ENCODE measurements around the gene LCN10. TPM values are rescaled to one million over a fixed set of nuclear protein-coding genes. Genes with fewer than 3 reads are reported as not detected.
A peak's percentile ranks its signal among the peaks of the same experiment; 100 is the strongest.

LCN10 gene
- polyA plus RNA-seq, 4 donors, result 1.1 to 8.4 (median 4.7) TPM; not detected in 1

DNA sequence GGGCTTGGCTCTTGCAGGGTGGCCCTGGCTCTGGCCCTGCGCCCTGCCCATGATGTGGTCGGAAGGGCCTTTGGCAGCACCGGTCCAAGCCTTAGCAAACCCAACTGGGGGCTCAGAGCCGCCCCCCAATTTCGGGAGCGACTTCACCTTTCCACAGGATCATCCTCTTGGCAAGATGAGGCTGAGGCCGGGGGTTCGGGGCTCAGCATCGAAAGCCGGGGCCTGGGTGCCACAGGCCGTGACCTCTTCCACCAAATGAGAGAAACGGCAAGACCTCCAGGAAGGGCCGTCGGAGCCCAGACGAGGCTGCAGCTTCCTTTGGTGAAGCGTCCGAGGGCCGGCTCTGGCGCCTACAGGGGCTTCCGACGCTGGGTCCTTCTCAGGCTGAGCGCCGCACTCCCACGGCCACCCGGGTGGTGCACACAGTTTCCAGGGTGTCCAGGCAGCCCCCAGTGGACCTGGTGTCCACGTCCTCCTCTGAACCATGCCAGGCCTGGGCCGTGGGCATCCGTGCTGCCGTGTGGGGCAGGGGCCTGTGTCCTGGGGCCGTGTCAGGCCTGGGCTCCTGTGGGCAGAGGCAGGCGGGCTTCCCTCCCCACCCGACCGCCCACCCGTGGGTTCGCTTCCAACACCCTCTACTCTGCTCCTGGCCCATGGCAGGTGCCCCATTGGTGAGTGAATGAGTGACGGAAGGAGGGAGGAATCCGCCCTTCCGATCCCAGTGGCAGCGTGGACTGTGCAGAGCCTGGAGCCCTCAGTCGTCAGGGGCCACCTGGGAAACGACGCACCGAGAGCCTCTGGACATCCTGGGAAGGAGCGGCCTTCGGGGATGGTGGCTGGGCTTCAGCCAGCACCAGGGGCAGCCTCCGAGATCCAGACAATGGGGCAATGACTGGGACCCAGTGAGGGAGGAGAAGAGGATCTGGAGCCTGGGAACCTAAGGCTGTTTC lies 50.3 kb downstream of the LCN10 start:
- Histone ChIP-seq H3K27ac (ENCODE audit: low read depth in 1 of 3, low read length in 2 of 3) (peak overlapping the region; percentile 89 to 98 (median 89)), H3K4me1 (ENCODE audit: control insufficient read depth in 3 of 3, insufficient read depth in 2 of 3, low read depth in 1 of 3, low read length in 2 of 3) (peaks cover 2 to 71% (median 12%) of the 10 kb centered on the region in 3 donors), H3K9me3 (ENCODE audit: control insufficient read depth in 2 of 2, insufficient read depth in 1 of 2, low read depth in 1 of 2, low read length in 1 of 2) (no peaks in the 10 kb centered on the region), H3K4me3 (ENCODE audit: low read depth in 1 of 3, low read length in 3 of 3) (peak overlapping the region in 1 of 3 donors; percentile 30), H3K36me3 (ENCODE audit: control insufficient read depth in 3 of 3, insufficient read depth in 2 of 3, low read depth in 1 of 3, low read length in 3 of 3) (no peaks in the 10 kb centered on the region), H3K27me3 (ENCODE audit: control insufficient read depth in 3 of 3, insufficient read depth in 3 of 3, low read length in 3 of 3) (no peaks in the 10 kb centered on the region)
- FAIRE-seq (no peak), DNase-seq (no peak)
- 80 to 85% (median 85%) methylated on average over 45 to 46 of the region's 46 CpGs for WGBS, 3 donors

DNA sequence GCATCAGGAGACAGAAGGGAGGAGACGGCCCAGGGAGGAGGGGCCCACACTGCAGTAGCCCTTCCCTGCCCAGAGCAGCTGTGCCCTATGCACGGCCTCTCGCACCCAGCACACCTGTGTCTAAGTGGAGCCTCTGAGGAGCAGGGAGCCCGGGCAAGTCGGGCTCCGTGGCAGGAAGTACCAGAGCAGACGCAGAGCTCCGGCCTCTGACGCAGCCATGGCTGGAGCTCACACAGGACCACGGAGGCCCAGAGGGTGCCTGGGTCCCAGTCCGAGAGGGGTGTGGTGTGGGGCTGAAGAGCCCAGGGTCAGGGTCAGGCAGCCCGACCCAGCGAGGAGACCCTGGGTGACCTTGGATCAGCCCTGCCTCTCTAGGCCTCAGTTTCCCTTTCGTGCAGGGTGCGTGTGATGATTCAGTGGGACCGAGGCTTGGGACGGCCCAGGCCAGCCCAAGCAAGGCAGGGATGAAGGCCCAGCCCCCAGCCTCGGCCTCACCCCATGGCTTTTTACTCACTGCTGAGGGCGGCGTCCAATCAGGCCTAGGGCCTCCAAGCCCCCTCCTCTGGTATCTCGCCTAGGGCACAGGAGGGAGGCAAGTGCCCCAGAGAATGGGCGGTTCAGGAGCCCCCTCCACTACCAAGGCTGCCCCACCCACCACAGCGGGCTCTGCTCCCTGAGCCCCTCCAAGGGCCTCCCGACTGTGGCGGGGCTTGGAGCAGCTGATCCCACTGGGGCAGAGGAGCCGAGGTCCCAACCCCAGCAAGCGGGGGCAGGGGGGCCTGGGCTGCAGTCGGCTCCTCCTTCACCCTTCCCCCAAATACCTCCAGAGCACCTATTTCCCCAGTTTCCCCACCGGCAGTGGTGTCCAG lies 51.2 kb downstream of the LCN10 start:
- Histone ChIP-seq H3K27me3 (ENCODE audit: control insufficient read depth in 3 of 3, insufficient read depth in 3 of 3, low read length in 3 of 3) (no peaks in the 10 kb centered on the region), H3K36me3 (ENCODE audit: control insufficient read depth in 3 of 3, insufficient read depth in 2 of 3, low read depth in 1 of 3, low read length in 3 of 3) (no peaks in the 10 kb centered on the region), H3K27ac (ENCODE audit: low read depth in 1 of 3, low read length in 2 of 3) (peak overlapping the region in 2 of 3 donors; percentile 13 to 29), H3K9me3 (ENCODE audit: control insufficient read depth in 2 of 2, insufficient read depth in 1 of 2, low read depth in 1 of 2, low read length in 1 of 2) (no peaks in the 10 kb centered on the region), H3K4me1 (ENCODE audit: control insufficient read depth in 3 of 3, insufficient read depth in 2 of 3, low read depth in 1 of 3, low read length in 2 of 3) (peaks cover 2 to 65% (median 12%) of the 10 kb centered on the region in 3 donors), H3K4me3 (ENCODE audit: low read depth in 1 of 3, low read length in 3 of 3) (peak overlapping the region in 1 of 3 donors; percentile 14)
- DNase-seq, result no peak
- no peak for FAIRE-seq
- 86 to 88% (median 86%) methylated on average over 26 to 29 of the region's 29 CpGs for WGBS, 3 donors

DNA sequence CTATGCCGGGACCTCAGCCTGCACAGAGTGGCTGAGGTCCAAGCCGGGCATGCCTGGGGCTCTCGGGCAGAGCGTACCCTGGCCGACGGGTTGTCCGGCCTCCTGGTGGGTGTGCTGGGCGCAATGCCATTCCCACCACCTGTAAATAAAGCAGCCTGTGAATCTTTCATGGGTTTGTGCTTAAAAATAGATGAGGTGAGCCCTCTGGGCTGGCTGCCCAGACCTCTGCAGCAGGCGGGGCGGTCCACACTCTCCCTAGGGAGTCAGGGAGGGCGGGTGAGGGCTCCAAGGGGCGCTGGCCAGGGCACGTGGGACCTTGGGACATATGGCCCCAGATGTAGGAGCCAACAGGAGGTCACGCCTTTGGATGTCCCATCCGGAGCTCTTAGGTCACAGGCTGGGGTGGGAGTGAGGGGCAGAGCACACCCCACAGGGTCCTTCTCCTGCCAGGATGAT lies 51.9 kb downstream of the LCN10 start:
- 74 to 79% (median 78%) methylated on average over 15 of the region's 15 CpGs for WGBS, 3 donors
- H3K4me1 ChIP-seq (ENCODE audit: control insufficient read depth in 3 of 3, insufficient read depth in 2 of 3, low read depth in 1 of 3, low read length in 2 of 3), result peaks cover 2 to 62% (median 8%) of the 10 kb centered on the region in 3 donors
- H3K27me3 ChIP-seq (ENCODE audit: control insufficient read depth in 3 of 3, insufficient read depth in 3 of 3, low read length in 3 of 3), result no peaks in the 10 kb centered on the region
- H3K9me3 ChIP-seq (ENCODE audit: control insufficient read depth in 2 of 2, insufficient read depth in 1 of 2, low read depth in 1 of 2, low read length in 1 of 2), result no peaks in the 10 kb centered on the region
- no peak for DNase-seq
- FAIRE-seq, result no peak
- no peak overlapping the region for H3K27ac ChIP-seq (ENCODE audit: low read depth in 1 of 3, low read length in 2 of 3)
- H3K36me3 ChIP-seq (ENCODE audit: control insufficient read depth in 3 of 3, insufficient read depth in 2 of 3, low read depth in 1 of 3, low read length in 3 of 3), result peaks cover 0 to 3% (median 0%) of the 10 kb centered on the region in 3 donors
- no peak overlapping the region for H3K4me3 ChIP-seq (ENCODE audit: low read depth in 1 of 3, low read length in 3 of 3)

DNA sequence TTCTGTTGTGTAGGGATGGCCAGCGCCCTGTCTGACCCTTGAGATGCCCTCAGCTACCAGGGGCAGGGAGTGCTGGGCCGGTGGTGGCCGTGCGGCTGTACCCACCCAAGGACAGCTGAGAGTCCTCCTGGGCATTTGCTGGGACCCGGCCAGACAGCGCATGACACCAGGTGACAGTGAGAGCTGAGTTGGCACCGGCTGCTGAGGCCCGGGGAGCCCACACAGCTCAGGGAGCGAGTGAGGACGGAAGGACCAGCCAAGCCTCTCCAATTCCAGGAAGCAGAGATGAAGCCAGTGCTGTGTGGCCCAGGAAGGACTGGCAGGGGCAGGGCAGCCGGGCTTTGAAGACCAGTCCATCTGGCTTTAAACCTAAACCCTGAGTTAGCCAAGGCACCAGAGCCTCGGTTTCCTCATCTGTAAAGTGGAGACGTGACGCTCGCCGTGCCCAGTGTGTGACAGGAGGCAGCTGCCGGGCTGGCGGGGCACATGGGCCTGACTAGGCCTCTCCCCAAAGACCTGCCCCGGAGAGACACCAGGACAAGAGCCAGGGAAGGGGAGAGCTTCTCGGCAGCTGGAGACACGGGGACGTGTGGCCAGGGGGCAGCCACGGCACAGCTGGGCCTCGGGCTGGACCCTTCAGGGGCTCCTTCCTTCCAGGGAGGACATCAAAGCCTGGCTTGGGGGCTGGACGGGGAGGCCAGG lies 52.5 kb downstream of the LCN10 start:
- peaks cover 0 to 9% (median 0%) of the 10 kb centered on the region in 3 donors for H3K36me3 ChIP-seq (ENCODE audit: control insufficient read depth in 3 of 3, insufficient read depth in 2 of 3, low read depth in 1 of 3, low read length in 3 of 3)
- no peak for DNase-seq
- H3K9me3 ChIP-seq (ENCODE audit: control insufficient read depth in 2 of 2, insufficient read depth in 1 of 2, low read depth in 1 of 2, low read length in 1 of 2), result no peaks in the 10 kb centered on the region
- no peaks in the 10 kb centered on the region for H3K27me3 ChIP-seq (ENCODE audit: control insufficient read depth in 3 of 3, insufficient read depth in 3 of 3, low read length in 3 of 3)
- 83 to 85% (median 85%) methylated on average over 25 of the region's 25 CpGs for WGBS, 3 donors
- peaks cover 2 to 62% (median 5%) of the 10 kb centered on the region in 3 donors for H3K4me1 ChIP-seq (ENCODE audit: control insufficient read depth in 3 of 3, insufficient read depth in 2 of 3, low read depth in 1 of 3, low read length in 2 of 3)
- no peak overlapping the region for H3K4me3 ChIP-seq (ENCODE audit: low read depth in 1 of 3, low read length in 3 of 3)
- H3K27ac ChIP-seq (ENCODE audit: low read depth in 1 of 3, low read length in 2 of 3), result peak overlapping the region in 1 of 3 donors; percentile 34
- no peak for FAIRE-seq

DNA sequence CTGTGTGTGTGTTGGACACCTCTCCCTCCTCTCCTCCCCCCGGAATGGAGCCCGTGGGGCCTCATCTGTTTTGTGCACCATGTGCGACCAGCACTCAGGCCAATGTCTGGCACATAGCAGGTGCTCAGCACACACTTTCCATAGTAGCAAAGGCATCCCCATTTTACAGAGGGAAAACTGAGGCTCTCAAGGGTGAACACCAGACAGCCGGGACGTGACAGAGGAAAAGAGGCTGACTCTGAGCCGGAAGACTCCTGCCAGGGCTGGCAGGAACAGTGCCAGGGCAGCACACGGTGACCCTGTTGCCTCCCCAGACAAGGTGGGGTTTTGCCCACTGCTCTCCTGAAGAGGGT lies 53.7 kb downstream of the LCN10 start:
- WGBS, 3 donors, result 73 to 76% (median 74%) methylated on average over 7 of the region's 7 CpGs
- H3K9me3 ChIP-seq (ENCODE audit: control insufficient read depth in 2 of 2, insufficient read depth in 1 of 2, low read depth in 1 of 2, low read length in 1 of 2), result no peaks in the 10 kb centered on the region
- FAIRE-seq (no peak), DNase-seq (no peak)
- peaks cover 0 to 21% (median 0%) of the 10 kb centered on the region in 3 donors for H3K36me3 ChIP-seq (ENCODE audit: control insufficient read depth in 3 of 3, insufficient read depth in 2 of 3, low read depth in 1 of 3, low read length in 3 of 3)
- H3K4me1 ChIP-seq (ENCODE audit: control insufficient read depth in 3 of 3, insufficient read depth in 2 of 3, low read depth in 1 of 3, low read length in 2 of 3), result peaks cover 2 to 61% (median 5%) of the 10 kb centered on the region in 3 donors
- peak overlapping the region in 2 of 3 donors; percentile 87 to 95 for H3K27ac ChIP-seq (ENCODE audit: low read depth in 1 of 3, low read length in 2 of 3)
- H3K27me3 ChIP-seq (ENCODE audit: control insufficient read depth in 3 of 3, insufficient read depth in 3 of 3, low read length in 3 of 3), result no peaks in the 10 kb centered on the region
- H3K4me3 ChIP-seq (ENCODE audit: low read depth in 1 of 3, low read length in 3 of 3), result no peak overlapping the region

DNA sequence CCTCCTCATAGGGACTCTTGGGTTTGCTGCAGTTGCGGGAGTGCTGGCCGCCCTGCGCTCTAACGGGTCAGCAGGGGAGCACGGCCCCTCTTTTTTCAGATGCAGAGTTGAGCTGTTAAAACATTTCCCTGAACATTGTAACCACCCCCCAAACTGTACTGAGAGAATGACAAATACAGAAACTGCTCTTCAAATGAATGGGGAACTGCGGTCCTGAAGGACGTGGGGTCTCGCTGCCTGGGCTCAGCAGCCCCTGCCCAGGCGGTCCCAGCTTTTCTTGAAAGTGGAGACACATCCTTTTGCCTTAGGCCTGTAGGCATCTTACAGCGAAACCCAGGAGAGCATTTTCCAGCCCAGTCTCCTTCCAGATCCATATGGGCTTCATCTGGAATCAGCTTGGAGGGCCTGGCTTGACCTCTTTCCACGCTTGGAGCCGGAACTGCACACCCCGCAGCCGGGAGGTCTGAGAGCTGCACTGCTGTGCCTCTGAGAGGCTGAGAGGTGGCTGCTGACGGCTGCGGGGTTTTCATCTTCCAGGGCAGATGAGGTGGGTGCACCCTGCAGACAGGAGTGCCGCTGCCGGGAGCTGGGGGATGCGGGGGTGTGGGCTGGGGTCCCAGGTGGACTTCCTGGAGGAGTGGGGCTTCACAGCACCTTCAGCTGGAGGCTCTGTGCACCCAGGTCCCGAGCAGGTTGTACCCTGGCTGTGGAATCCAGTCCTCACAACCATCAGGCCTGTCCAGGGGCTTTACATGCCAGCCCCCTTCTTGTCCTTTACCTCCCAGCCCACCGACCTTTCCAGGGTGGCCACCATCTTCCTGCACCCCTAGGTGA lies 54.2 kb downstream of the LCN10 start:
- peaks cover 2 to 62% (median 5%) of the 10 kb centered on the region in 3 donors for H3K4me1 ChIP-seq (ENCODE audit: control insufficient read depth in 3 of 3, insufficient read depth in 2 of 3, low read depth in 1 of 3, low read length in 2 of 3)
- FAIRE-seq, result no peak
- H3K4me3 ChIP-seq (ENCODE audit: low read depth in 1 of 3, low read length in 3 of 3), result no peak overlapping the region
- WGBS, 3 donors, result 53 to 61% (median 58%) methylated on average over 21 of the region's 21 CpGs
- peaks cover 0 to 27% (median 0%) of the 10 kb centered on the region in 3 donors for H3K36me3 ChIP-seq (ENCODE audit: control insufficient read depth in 3 of 3, insufficient read depth in 2 of 3, low read depth in 1 of 3, low read length in 3 of 3)
- H3K9me3 ChIP-seq (ENCODE audit: control insufficient read depth in 2 of 2, insufficient read depth in 1 of 2, low read depth in 1 of 2, low read length in 1 of 2), result no peaks in the 10 kb centered on the region
- peak overlapping the region; percentile 87 to 95 (median 92) for H3K27ac ChIP-seq (ENCODE audit: low read depth in 1 of 3, low read length in 2 of 3)
- DNase-seq, result no peak
- H3K27me3 ChIP-seq (ENCODE audit: control insufficient read depth in 3 of 3, insufficient read depth in 3 of 3, low read length in 3 of 3), result no peaks in the 10 kb centered on the region
